Measurements from ENCODE around the gene DLGAP1.

DLGAP1 gene

DNA sequence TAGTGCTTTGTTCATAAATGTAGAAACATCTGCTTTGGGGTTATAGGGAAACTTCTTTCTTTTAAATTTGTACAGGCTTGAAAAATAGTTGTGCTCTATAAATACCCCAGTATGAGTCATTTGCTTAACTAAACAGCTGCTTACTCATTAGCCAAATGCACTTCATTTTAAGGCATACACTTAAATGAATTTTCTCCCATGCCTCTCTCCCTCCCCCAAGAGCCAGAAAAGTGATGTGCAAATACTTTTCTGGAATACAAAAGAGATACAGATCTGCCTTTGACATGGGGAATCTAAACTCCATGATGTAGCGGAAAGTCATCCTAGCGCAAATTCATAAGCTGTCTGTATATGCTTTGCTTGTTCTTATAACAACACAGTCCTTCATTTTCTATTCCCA, 469.4 kb downstream of the DLGAP1 start:
- no peak for DNase-seq (ENCODE audit: low spot score)

DNA sequence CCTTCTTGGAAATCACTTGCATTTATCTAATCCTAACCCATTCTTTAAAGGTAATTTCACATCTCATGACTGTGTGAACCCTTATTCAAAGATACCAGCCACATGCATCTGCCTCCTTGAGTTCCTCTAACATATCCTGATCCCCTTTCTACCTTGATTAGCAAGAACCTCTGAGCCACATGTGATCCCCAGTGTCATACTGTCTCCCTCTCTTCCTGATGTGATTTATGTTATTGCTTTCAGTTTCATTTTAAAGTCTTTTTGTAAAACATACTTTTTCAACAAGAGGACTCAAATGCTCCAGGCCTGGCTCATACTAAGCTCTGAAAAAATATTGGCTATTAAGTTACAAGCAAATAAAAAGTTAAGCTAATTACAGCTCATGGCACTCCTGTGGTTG, 470.1 kb downstream of the DLGAP1 start:
- no peak for DNase-seq (ENCODE audit: low spot score)

GRCh38 chr18:3984163-3984757, 470.8 kb downstream of the DLGAP1 start:
- DNase-seq (ENCODE audit: low spot score): no peak

GRCh38 chr18:3983351-3983969, 471.6 kb downstream of the DLGAP1 start:
- DNase-seq (ENCODE audit: low spot score): no peak

DNA sequence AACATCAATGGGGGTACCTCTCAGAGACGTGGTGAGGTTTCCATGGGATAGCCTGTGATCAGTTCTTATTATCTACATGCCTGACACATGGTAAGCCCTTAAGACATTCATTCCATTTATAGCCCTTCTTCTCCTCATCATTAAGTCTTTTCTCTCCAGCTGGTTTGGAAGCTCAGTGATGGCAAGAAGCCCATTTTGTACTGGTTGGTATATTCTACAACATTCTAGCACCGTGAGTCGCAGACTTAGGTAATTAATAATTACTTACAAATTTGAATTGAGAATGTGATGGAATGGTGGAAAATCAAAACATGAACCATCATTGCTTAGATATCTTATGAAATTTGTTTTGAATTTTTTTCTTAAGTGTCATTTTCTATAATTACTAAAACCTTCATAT, 472.6 kb downstream of the DLGAP1 start:
- DNase-seq (ENCODE audit: low spot score): no peak

- DNase-seq (ENCODE audit: low spot score): no peak
Observed at GRCh38 chr18:3979024-3979423, 476.1 kb downstream of the DLGAP1 start.

- DNase-seq (ENCODE audit: low spot score): no peak
Observed at GRCh38 chr18:3973191-3973850, 481.8 kb downstream of the DLGAP1 start.

- DNase-seq (ENCODE audit: low spot score): peak; percentile 63
Observed at GRCh38 chr18:3972291-3972930, 482.7 kb downstream of the DLGAP1 start.

GRCh38 chr18:3970929-3971328, 484.2 kb downstream of the DLGAP1 start:
- peak; percentile 19 for DNase-seq (ENCODE audit: low spot score)

GRCh38 chr18:3967359-3968180, 487.5 kb downstream of the DLGAP1 start:
- DNase-seq (ENCODE audit: low spot score): peak; percentile 31

GRCh38 chr18:3966642-3967358, 488.3 kb downstream of the DLGAP1 start:
- DNase-seq (ENCODE audit: low spot score): no peak

- DNase-seq (ENCODE audit: low spot score): no peak
Observed at GRCh38 chr18:3966246-3966641, 488.9 kb downstream of the DLGAP1 start.

DNA sequence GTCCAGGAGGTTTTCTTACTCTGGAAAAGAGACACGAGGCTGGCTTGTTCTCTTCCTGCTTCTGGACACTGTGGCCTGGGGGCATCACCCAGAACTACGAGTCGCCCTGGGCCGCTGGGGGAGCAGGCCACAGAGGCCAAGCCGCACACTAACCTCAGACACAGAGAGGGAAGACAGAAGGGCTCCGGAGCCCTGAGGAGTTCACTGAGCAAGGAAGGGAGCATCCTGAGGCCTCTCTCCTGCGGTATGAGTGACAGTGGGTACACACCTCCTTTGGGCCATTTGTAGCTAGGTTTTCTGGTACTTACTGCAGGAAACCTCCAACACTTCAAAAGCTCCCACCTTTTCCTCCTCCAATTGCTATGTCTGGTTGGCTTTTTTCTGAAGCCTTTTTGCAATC, 494.1 kb downstream of the DLGAP1 start:
- no peak for DNase-seq (ENCODE audit: low spot score)

- DNase-seq (ENCODE audit: low spot score): no peak
Observed at GRCh38 chr18:3960142-3960541, 495.0 kb downstream of the DLGAP1 start.

DNA sequence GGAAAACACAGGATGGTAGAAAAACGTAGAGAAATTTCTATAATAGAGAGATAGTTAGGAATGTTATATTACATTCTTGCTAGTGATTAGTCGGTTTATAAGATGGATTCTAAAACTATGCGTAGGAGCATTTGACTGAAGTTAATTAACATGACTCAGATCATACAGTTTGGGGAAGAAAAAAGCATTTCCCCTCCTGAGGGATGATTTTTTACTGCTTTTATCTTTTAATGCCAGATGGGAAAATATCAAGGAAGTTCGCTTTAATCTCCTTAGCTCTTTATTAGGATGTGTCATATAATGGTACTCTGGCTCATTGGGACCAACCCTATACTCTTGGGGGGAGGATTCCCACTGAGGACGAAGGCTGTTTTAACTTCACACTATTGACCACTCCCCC, 503.1 kb downstream of the DLGAP1 start:
- DNase-seq (ENCODE audit: low spot score): no peak

GRCh38 chr18:3950668-3951404, 504.3 kb downstream of the DLGAP1 start:
- DNase-seq (ENCODE audit: low spot score): no peak

GRCh38 chr18:3948958-3949357, 506.1 kb downstream of the DLGAP1 start:
- no peak for DNase-seq (ENCODE audit: low spot score)

- no peak for DNase-seq (ENCODE audit: low spot score)
Observed at GRCh38 chr18:3947383-3947782, 507.7 kb downstream of the DLGAP1 start.

GRCh38 chr18:3935305-3935704, 519.8 kb downstream of the DLGAP1 start:
- DNase-seq (ENCODE audit: low spot score): no peak

- DNase-seq (ENCODE audit: low spot score): no peak
Observed at GRCh38 chr18:3932276-3932675, 522.8 kb downstream of the DLGAP1 start.

DNA sequence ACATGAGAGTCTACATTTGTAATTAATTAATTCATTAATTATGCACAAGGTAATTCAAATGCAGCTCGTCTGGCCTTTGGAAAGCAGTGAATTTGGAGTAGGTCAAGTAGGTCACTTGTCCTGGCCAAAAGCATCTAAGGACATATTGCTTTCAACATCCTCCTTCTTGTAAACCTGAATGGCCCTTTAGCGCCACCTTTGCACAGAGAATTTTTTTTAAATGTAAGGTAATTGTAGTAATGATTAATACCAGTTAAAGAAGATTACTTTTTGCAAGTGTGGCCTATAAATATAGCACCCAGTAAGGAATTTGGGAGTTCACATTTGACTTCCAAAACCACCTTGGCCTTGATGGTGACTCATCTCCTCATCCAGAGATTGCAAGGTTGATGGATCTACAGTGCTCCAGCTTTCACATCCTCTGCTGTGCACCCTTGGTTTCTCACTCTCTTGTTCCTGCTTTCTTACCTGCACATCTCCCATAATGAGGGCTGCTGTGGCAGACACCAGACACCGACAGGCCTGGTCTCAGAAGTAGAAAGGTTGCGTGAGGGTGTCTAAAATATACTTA, 523.5 kb downstream of the DLGAP1 start:
- DNase-seq (ENCODE audit: low spot score): no peak

Data from iPS-NIHi11 (cell line).